Ascending aorta (tissue), 2 donors: ENCODE results near the gene MARK2. TPM values are rescaled to one million over a fixed set of nuclear protein-coding genes. Genes with fewer than 3 reads are reported as not detected.
A peak's percentile ranks its signal among the peaks of the same experiment; 100 is the strongest.

Experiments used
- DNase-seq, 2 donors: peaks; one replicate each; pipeline ENCODE4 v3.0.0-alpha.2; 2019; ENCODE audit warnings: low spot score in 2 of 2
- H3K27ac ChIP-seq, 2 donors: fragments of 200-600 bp; sonication (generic); one replicate each; pipeline ENCODE4 v1.5.1; 2016 to 2017; ENCODE audit warnings: mild to moderate bottlenecking in 1 of 2
- H3K27me3 ChIP-seq: fragments of 200-600 bp; sonication (generic); one replicate; pipeline ENCODE4 v1.5.1; 2017
- H3K36me3 ChIP-seq, 2 donors: fragments of 200-600 bp; sonication (generic); one replicate each; pipeline ENCODE4 v1.5.1; 2016
- H3K4me1 ChIP-seq, 2 donors: fragments of 200-600 bp; sonication (generic); one replicate each; pipeline ENCODE4 v1.5.1; 2016 to 2017; ENCODE audit warnings: mild to moderate bottlenecking in 1 of 2
- H3K4me3 ChIP-seq, 2 donors: fragments of 200-600 bp; sonication (generic); one replicate each; pipeline ENCODE4 v1.5.1; 2016 to 2017; ENCODE audit warnings: mild to moderate bottlenecking in 1 of 2
- H3K9me3 ChIP-seq, 2 donors: fragments of 200-600 bp; sonication (generic); one replicate each; pipeline ENCODE4 v1.5.1; 2016
- intact Hi-C: fragments of 100-400 bp; cut with DNase I; formaldehyde crosslinking; loops from one replicate; pipeline ENCODE4 v1.15.1; 2023
- total RNA-seq: library from RNA; depleted of rRNA; stranded (reverse); fragments of >200 nt; gene quantifications from one replicate; pipeline ENCODE4 v1.1.0, GENCODE V29; 2016
- TF ChIP-seq, protein P1 (sequence below), 3 experiments: fragments of 200-600 bp in 2 of 3; fragments of 450-650 bp in 1 of 3; sonication (generic) in 2 of 3; IDR thresholded peaks; one replicate each; pipeline ENCODE4 v1.5.1; 2016 to 2019; ENCODE audit warnings: antibody characterized with exemption in 3 of 3, mild to moderate bottlenecking in 1 of 3, moderate library complexity in 1 of 3

MARK2 gene
- total RNA-seq, 1 donor from 2014 or later, result 45.7 TPM

DNA sequence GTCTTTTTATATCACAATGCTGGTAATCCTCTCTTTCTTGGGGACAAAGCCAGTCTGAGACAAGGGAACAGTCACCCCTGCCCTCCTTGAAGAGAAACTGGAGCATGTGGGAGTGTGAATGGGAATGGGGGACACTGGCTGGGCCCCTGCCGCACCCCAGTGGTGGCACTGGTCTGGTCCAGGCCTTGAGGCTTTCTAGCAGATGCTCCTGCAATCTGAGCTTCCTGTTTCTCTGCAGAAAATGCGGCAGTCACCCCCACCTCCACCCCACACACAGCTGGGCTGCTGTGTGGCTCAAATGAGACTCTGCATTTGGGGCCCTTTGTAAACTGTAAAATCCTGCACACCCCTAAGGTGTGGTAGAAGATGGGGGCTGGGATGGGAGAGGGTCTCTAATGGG, 6.6 kb upstream of the MARK2 start:
- Histone ChIP-seq H3K9me3 (no peaks in the 10 kb centered on the region), H3K36me3 (peaks cover 0 to 3% of the 10 kb centered on the region in 2 donors), H3K4me3 (no peak overlapping the region), H3K4me1 (peaks cover 0 to 1% of the 10 kb centered on the region in 2 donors), H3K27me3 (no peaks in the 10 kb centered on the region), H3K27ac (no peak overlapping the region)
- DNase-seq, result no peak
- TF ChIP-seq, protein P1, sequence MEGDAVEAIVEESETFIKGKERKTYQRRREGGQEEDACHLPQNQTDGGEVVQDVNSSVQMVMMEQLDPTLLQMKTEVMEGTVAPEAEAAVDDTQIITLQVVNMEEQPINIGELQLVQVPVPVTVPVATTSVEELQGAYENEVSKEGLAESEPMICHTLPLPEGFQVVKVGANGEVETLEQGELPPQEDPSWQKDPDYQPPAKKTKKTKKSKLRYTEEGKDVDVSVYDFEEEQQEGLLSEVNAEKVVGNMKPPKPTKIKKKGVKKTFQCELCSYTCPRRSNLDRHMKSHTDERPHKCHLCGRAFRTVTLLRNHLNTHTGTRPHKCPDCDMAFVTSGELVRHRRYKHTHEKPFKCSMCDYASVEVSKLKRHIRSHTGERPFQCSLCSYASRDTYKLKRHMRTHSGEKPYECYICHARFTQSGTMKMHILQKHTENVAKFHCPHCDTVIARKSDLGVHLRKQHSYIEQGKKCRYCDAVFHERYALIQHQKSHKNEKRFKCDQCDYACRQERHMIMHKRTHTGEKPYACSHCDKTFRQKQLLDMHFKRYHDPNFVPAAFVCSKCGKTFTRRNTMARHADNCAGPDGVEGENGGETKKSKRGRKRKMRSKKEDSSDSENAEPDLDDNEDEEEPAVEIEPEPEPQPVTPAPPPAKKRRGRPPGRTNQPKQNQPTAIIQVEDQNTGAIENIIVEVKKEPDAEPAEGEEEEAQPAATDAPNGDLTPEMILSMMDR (IDR thresholded peaks at IDR 0.05), result no peak
- intact Hi-C loops, result no loop called here

DNA sequence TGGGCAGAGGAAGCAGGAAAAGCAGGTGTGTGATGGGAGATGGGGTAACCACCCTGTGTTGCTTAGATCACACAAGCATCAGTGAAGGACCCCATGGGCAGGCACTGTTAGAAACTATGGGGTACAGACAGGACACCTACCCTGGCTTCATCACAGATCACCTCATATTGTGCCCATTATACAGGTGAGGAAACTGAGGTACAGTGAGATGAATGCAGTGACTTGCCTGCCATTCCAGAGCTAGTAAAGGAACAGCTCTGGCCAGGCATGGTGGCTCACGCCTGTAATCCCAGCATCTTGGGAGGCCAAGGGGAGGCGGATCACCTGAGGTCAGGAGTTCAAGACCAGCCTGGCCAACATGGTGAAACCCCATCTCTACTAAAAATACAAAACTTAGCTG, 5.9 kb upstream of the MARK2 start:
- peaks cover 4 to 8% of the 10 kb centered on the region in 2 donors for H3K4me1 ChIP-seq
- H3K27me3 ChIP-seq, result no peaks in the 10 kb centered on the region
- intact Hi-C loops, result no loop called here
- H3K9me3 ChIP-seq, result no peaks in the 10 kb centered on the region
- H3K27ac ChIP-seq, result no peak overlapping the region
- H3K36me3 ChIP-seq, result no peaks in the 10 kb centered on the region
- no peak overlapping the region for H3K4me3 ChIP-seq
- TF ChIP-seq, protein P1 (IDR thresholded peaks at IDR 0.05), result no peak
- no peak for DNase-seq

DNA sequence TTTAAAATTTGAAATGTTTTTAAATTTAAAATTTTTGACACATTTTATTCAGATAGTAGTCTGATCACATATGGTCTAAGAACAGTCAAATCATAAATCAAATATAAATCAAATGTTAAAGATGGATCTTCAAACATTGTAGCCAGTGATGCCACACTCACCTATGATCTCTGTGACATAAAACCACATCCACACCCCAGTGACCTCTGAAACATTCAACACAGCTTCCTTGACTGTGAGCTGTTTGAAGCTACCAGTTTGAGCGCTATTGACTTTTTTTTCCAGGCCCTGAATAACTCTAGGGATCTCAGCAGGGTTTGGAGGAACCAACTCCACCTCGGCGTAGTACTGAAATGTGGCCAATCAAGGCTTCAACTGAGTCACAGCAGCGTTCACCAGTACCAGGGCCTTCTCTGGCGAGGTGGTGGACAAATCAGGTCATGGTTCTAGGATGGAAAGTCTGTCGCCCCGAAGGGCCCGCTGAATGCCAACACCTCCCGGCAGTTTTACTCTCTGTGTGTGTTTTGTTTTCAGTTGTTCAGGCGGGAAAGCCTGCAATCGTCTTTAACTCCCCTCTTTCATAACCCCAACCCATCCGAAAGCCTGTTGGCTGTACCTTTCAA, 4.3 kb upstream of the MARK2 start:
- TF ChIP-seq, protein P1 (IDR thresholded peaks at IDR 0.05), result no peak
- H3K4me3 ChIP-seq, result no peak overlapping the region
- H3K9me3 ChIP-seq, result no peaks in the 10 kb centered on the region
- H3K27me3 ChIP-seq, result no peaks in the 10 kb centered on the region
- no peak for DNase-seq
- H3K36me3 ChIP-seq, result no peaks in the 10 kb centered on the region
- H3K27ac ChIP-seq, result no peak overlapping the region
- intact Hi-C loops, result loop anchor here (5.0 kb wide), 1 partner anchor 53 kb away; no protein-coding TSS in a partner anchor
- H3K4me1 ChIP-seq, result peaks cover 7 to 12% of the 10 kb centered on the region in 2 donors

DNA sequence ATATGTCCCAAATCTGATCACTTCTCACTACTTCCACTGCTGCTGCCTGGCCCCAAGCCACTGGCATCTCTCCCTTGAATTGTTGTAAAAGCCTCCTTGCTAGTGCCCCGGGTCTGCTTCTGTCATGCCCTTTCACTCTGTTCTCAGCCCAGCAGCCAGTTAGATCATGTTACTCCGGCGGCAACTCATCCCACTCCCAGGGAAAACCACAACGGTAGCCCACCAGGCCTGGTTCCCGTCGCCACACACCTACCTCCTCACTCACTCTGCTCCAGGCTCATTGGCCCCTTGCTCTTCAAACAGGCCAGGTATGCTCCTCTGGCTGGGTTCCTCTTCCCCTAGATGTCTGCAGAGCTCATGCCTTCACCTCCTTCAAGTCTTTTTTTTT, 3.8 kb upstream of the MARK2 start:
- TF ChIP-seq, protein P1 (IDR thresholded peaks at IDR 0.05), result no peak
- Histone ChIP-seq H3K4me1 (peaks cover 7 to 12% of the 10 kb centered on the region in 2 donors), H3K36me3 (no peaks in the 10 kb centered on the region), H3K27ac (no peak overlapping the region), H3K9me3 (no peaks in the 10 kb centered on the region), H3K27me3 (no peaks in the 10 kb centered on the region), H3K4me3 (no peak overlapping the region)
- intact Hi-C loops, result loop anchor here (5.0 kb wide), 1 partner anchor 52 kb away; no protein-coding TSS in a partner anchor
- no peak for DNase-seq

DNA sequence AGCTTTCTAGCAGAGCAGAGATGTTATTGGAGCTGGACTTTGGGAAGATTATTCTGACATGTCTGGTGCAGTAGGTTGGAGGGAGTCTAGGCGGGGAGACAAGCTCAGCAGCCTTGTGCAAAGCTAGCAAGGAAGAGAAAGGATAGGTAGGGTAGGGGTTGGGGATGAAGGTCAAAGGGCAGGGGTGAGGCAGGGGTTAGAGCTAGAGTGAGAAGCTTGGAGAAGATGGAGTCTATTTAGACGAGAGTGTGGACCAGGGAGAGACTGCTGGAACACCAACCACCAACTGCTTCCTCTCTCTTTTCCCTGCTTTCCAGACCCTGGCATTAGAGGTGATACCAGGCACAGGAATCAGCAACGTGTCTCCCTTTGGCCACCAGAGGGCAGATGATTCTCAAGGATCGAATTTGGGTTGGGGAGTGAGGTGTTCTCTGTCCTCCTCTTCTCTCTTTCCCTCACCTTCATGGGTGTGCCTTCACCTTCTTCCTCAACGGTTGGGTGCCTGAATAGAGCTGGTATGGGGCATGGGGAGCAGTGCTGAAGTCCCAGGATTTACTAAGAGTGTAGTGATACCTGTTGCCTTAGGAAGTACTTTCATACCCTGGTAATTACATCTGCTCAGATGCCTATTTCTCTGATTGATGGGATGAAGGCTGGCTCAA, 1.8 kb upstream of the MARK2 start:
- Histone ChIP-seq H3K4me1 (peaks cover 7 to 32% of the 10 kb centered on the region in 2 donors), H3K4me3 (no peak overlapping the region), H3K36me3 (no peaks in the 10 kb centered on the region), H3K27me3 (no peaks in the 10 kb centered on the region), H3K9me3 (no peaks in the 10 kb centered on the region), H3K27ac (peak overlapping the region; percentile 81 to 83)
- intact Hi-C loops, result loop anchor here (1.0 to 5.0 kb wide), 4 partner anchors 50 to 311 kb away; partner anchors contain the start of gene ZFTA
- DNase-seq, result peak; percentile 31 to 92
- TF ChIP-seq, protein P1 (IDR thresholded peaks at IDR 0.05), result peak; percentile 77 to 88 (median 86)
